GM18508 (cell line): ENCODE results near the gene ACCSL.

Experiments
- ATAC-seq: cut with Tn5 transposase; IDR thresholded peaks from one replicate; pipeline ENCODE4 v1.9.1; 2021; ENCODE audit warnings: moderate number of reproducible peaks; ENCODE audit not compliant: insufficient read depth, unreplicated experiment

ACCSL gene

DNA sequence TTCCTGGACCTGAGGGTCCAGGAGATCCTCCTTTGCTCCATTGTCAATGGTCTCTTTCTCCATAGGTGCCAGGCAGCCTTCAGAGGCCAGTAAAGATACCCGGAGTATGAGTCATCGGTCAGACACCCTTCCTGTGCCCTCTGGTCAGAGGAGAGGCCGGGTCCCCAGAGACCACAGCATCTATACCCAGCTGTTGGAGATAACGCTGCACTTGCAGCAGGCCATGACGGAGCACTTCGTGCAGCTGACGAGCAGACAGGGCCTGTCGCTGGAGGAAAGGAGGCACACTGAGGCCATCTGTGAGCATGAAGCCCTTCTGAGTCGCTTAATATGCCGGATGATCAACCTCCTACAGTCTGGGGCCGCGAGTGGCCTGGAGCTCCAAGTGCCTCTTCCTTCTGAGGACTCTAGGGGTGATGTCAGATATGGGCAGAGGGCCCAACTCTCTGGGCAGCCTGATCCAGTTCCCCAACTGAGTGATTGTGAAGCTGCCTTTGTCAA, at the start of gene ACCSL:
ACCSL (plus strand) TSS at position 51 of the 501 bp plus-strand sequence; CDS start at position 107, 56 bp downstream.
- no peak for ATAC-seq

DNA sequence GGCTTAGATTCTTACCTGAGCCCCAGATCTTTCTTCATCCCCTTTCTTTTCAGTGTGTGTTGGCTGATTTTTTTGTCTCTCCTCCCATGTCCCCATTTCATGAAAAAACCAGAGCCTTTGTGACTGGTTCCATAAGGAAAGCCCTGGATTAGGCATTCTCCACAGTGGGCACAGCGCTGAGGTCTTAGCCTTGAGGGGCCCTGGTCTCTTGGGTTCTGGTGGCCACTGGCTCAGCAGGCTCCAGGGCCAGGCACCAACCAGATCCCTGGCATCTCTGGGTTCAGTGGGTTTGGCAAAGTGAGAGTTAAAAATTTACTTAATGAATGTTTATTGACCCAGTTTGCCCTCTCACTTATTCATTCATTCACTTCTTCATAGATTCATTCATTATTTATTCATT, 49.5 kb upstream of the ACCSL start:
- ATAC-seq, result no peak

DNA sequence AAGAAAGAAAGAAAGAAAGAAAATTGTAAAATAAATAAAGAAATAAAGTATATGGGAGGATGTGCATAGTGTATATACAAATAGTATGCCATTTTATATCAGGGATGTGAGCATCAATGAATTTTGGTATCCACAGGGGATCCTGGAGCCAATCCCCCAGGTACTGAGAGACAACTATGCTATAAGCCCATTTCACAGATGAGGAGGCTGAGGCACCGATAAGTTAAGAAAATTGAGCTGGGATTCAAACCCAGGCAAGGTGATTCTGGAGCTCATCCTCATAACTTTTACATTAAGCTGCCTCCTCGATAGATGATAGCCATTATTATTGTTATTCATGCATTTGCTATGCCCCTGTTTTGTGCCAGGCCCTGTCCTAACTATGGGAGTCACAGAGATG, 47.0 kb upstream of the ACCSL start:
- no peak for ATAC-seq

DNA sequence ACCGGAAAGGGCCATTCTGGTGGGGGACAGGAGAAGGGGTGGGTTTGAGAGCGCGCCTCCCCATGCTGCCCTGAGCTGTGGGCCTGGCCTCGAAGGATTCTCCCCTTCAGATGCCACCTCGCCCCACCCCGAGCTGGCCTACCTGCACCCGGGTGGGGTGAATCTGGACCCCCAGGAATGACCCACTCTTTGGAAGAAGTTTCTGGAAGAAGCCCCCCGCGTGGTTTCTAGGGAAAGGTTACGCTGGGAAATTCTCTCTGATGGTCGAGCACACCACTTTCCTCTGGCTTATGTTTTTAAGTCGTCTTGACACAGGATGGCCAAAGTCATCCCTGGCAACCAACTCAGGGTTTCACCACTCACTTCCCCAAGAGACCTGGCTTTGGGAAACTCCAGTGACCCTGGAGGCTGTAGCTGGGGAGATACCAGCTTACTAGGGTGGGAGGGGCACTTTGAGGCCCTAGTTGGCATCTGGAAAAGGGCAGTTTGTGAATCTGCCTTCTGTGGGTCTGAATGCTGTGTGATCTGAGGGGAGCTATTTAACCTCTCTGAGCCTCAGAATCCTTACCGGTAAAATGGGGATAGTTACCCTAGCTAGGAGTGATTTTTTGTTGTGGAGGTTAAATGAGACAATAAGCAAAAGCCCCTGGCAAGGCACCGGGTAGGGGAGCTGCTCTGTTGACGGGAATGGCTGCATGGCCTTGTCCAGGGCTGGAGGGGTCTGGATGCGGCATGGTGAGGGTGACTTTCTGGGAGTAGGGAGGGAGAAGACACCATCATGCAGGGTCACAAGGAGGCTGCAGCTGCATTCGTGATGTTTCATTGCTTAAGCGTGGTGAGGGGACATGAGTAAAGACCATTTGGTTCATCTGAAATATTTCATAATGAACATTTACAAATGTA, 45.3 kb upstream of the ACCSL start:
- ATAC-seq, result no peak

DNA sequence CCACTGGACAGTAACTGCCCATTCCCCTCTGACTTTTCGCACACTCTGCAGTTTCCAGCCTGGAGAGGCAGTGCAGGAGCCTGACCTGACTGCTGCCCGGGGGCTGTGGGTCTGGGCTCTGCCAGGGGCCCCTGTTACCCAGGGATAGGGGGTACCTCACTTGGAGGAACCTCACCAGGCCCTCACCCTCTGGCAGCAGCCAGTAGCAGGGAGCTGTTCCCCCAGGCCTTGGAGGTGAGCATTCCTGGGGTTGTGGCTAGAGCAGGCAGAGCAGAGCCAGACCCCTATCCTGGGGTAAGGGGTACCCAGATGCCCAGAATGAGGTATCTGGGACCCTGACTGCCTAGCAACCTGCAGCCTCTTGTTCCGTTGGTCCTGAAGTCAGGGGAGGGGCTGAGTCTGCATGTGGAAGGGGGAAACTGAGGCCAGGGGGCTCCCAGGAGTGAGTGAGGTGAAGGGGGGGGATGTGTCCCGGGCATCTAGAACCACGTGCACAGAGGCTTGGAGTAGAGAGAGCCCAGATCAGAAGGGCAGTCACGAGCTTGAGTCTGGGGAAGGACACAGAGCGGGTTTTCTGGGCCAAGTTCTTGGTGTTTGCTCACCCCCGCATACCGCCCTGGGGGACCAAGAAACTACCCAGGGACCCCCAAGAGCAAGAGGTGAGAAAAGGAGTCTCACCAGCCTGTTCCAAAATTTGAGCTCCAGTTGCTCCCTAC, 43.9 kb upstream of the ACCSL start:
- ATAC-seq, result no peak

DNA sequence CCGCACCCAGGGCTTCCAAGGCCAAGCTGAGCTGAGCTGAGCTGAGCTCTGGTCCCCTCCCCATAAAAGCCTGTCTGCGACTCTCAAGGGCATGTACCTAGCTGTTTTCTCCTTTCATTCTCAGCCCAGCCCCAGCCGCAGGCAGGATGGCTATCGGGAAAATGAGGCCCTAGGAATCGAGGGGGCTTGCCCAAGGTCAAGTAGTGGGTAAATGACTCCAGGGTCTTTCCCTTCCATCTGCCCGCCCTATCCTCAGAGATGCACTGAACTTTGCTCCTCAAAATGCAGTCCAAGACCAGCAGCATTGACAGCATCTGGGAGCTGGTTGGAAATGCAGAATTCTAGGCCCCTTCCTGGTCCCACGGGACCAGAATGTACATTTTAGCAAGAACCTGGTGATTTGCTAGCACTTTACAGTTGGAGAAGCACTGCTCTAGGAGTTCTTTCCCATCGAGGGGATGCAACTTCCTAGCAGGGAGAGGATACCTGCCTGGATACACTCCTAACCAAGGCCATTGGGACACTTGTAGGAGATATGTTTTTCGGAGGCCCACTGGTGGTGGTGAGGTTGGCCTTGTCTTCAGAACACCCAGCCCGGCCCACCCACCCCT, 43.2 kb upstream of the ACCSL start:
- ATAC-seq, result no peak

DNA sequence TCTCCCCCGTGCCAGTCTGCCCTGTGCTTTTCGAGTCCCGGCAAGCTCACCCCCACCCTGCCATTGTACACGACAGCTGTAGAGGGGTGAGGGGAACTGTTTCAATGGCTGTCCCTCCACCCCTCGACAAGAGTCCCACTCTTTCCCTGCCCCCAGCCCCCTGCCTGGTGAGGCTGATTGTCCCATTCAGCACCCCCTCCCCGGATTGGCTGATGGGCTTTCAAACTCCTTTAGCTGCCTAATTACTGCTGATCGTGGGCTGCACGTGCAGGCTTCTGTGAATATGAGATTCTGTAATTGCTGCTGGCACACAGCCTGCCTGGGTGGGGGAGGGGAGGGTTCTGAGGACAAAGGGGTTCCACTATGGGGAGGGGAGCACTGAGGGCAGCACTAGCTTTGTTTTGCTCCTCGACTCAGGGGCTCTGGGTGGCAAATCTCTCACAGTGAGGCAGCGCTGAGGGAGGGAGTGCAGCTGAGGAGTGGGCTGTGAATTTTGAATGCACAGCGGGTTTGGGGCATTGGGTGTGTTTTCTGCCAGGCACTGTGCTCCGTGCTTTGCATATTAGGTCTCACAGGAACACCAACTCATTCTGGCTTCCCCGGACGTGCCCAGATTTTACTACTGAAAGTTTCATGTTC, 42.6 kb upstream of the ACCSL start:
- no peak for ATAC-seq

DNA sequence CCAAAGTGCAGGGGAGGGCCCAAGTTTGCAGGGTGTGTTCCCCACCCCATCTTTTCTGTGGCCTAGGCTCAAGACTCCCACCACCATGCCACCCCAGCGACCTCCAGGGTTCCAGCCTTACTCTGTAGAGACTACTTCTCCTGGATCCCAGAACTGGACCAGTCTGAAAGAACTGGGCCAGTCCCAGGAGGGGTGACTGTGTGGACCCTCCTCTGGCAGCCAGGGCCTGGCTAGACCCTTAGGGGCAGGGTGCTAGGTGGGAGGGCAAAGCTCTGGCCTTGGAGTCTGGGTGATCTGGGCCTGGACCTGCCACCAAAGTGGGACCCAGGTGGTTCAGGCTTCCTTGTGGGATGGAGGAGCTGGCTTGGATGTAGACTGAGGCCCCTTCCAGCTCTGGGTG, 41.8 kb upstream of the ACCSL start:
- no peak for ATAC-seq

DNA sequence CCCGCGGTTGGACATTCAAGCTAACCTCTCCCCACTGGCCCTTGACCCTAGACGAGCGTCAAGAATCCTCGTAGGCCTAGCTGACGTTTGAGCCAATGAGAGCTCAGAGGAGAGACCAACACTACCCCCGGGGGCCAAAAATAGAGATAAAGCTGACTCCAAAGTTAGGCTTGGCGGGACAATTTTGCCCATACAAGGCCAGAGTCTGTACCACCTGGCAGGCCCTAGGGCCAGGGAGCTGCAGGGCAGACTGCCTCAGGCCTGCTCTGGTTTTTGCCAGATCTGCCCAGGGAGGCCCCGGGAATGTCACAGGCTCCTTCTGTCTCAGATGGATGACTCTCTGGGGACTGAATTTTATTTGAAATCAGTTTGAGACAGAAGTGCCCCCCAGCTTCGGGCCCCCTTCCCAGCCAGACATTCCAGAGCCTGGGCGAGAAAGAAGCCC, 40.8 kb upstream of the ACCSL start:
- no peak for ATAC-seq

DNA sequence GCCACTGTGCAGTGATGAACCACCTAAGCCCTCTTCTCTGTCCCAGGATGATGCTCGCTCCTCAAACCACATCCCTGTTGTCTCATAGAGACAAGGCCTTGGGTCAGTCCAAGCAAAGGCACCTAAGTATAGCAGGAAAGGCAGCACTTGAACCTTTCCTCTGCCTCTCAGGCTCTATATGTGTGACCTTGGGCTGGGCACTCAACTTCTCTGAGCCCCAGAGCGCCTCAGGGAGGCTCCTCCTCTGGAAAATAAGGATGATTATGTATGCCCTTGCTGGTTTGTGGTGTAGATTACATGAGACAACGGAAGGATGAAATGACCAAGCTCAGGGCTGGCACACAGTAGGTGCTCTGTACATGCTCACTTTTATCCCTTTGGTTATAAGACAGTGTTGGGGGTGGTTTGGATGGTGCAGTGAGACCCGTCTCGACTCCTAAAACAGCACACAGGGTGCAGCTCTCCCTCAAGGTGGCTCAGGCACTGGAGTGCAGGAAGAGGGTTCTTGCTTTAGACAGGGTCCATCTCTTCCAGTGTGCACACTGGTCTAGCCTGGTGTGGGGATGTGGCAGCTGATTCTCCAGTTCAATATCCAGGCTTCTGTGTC, 40.2 kb upstream of the ACCSL start:
- no peak for ATAC-seq

DNA sequence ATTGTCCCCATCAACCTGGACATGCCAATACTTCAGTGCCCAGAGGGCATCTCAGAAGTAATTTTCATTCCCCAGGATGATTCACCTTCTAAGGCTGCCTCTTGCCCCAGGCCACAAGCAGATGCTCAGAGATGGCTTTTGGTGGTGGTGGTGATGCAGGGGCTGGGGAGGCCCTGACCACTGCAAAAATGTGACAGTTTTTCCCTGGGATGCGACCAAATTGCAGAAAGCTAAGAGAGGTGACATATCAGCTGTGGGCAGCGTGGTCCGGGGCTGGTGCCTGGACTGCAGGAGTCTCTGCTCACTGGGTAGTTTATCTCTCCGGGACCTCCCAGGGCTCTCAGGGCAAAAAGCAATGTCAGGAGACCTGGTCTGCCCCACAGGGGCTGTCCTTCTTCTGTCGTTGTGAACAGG, 39.7 kb upstream of the ACCSL start:
- no peak for ATAC-seq

DNA sequence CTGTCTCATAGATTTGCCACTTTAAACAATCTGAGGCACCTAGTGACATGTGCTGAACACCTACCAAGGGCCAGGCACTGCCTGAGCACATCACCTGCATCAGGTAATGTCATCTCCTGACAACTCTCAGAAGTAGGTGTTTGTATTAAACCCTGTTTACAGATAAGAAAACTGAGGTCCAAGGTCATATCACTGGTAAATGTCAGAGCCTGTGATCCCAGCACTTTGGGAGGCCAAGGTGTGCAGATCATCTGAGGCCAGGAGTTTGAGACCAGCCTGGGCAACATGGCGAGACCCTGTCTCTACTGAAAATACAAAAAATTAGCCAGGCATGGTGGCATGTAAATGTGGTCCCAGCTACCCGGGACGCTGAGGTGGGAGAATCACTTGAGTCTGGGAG, 39.1 kb upstream of the ACCSL start:
- ATAC-seq, result no peak

DNA sequence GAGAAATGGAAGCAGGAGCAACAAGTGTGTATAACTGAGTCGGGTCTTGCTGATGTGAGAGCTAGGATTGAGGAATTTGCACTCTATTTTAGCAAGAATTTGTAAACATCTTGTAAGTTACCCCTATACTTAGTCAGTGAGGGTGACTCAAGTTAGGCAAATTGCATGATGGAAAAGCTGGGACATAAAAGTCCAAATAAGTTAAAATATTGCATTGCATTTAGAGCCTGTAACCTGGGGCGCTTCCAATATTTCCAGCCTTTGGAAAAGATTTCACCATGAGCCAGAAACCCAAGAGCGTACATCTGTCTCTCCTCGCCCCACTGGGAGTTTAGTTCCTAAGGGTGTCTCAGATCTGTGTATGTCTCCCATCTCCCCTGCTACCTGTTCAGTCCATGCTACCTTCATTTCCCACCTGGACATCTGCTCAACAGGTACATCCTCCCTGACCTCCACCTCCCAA, 37.0 kb upstream of the ACCSL start:
- no peak for ATAC-seq

DNA sequence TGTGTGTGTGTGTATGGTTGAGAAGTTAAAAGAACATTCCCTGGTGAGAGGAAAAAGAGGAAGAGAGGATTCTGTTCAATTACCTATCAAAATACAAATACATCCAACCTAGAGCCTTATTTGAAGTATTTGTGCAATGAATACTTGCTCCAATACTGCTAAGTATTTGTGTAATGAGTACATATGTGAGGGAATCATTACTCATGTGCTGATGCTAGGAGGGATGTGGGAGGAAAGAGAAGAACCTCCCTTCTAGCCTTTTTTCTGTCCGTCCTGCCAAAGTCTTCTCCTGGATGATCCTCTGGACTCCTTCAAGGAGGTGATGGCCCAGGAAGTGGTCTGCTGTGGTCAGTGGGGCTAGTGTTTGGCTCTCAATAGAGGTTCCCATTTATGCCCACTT, 36.0 kb upstream of the ACCSL start:
- no peak for ATAC-seq

DNA sequence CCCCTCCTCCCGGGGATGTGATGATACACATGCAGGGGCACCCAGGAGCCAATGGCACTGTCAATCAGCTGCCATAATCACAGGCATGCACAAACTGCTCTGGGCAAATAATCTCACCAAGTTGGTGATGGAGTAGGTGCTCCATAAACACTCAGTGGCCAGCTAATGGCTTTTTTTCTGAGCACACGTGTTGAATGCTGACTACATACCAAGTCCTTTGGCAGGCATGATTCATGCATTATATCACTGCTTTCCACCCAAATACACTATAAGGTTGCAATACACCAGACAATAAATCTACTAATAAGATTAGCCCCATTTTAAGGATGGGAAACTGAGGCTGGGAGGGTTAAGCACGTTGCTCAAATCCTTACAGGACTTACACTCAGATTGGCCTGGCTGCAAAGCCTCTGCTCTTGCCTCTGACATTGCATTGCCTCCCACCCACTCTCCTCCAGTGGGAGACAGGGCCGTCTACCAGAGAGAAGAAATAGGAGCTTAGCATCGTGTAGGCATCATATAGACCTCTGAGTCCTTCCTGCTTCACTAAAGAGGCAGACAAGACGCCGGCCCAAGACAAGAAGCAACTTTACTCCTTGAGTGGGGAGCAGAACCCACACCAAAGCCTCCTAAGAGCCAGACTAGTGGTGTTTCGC, 32.7 kb upstream of the ACCSL start:
- no peak for ATAC-seq

DNA sequence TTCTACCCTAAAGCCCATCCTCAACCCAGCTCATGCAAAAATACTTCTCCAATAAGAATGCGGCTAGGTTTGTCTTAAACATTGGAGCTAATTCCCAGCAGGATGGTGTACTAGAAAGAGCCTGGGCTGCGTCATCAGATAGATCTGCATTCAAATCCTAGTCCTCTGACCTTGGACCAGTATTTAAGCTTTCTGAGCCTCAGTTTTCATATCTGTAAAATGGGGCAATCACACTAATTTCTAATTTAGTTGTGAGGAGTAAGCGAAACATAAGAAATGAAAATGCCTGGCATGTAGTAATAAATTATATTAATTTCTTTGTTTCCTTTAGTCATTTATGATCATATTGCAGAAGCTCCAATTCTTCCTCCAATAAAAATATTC, 32.2 kb upstream of the ACCSL start:
- no peak for ATAC-seq

DNA sequence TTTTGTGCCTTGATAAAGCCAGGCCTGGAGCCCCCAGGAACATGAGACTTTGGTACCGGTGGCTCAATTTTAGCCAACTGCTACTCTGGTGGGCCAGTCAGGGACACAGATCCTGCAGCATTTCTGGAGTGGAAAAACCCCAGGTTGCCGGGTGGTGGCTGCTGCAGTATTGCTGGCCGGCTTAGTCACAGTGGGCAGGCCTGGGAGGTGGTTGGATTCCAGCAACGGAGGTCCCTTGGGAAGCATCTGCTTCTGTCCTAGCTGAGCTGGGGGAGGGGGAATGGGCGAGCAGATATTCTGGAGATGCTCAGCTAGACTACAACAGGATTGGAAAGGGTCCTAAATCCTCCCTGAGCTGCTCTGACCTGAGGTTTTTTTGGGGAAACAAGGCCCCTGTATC, 31.6 kb upstream of the ACCSL start:
- no peak for ATAC-seq

DNA sequence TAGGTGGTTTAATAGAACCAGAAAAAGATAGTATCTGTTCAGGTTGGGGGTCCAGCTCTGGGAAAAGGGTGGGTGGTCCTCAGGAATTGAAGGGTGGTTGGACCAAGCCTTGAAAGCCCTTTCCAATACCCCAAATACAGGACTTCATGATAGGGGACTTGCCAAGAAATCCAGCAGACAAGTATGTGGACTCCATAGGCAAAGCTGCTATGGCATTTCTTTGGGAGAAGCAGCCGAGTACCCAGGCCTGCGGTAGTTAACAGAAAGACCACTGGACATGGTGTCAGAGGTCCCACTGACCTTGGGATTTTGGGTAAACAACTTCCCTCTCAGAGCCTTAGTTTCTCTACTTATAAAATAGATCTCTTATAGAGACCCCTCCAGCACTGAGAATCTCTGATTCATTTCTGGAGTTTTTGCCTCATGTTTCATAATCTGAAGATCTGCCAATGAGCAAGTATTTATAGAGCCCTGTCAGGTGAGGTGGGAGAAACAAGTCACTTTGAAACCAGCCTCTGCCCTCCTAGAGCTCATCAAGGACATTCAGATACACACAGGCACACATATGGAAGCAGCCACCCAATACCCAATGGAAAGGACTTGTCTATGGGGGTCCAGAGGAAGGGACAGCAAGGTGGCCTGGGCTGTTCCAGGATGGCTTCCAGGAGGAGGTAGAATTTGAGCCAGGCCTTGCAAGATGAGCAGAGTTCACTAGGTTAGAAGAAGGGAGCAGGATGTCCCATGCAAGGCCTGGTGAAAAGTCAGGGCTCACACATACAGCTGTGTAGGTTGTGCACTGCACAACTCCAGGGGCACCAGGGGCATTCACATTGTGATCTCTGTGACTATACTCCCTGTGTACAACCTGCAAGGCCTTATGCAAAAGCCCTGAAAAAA, 31.0 kb upstream of the ACCSL start:
- no peak for ATAC-seq
